ENCODE measurements around the gene RALB.
"Not testable (repeated sequence)": the region's sequence is repeated elsewhere in the genome, so short reads cannot be mapped to it uniquely, and the experiment has no call there.

The RALB gene

GRCh38 chr2:120288016-120288373, 35.3 kb downstream of the RALB start:
- no peak for FAIRE-seq
- DNase-seq (ENCODE audit: extremely low spot score, insufficient read length, low read depth), result no peak

- DNase-seq (ENCODE audit: extremely low spot score, insufficient read length, low read depth) (no peak), FAIRE-seq (no peak)
Observed at GRCh38 chr2:120289221-120289906, 36.7 kb downstream of the RALB start.

- DNase-seq (ENCODE audit: extremely low spot score, insufficient read length, low read depth) (no peak), FAIRE-seq (no peak)
Observed at GRCh38 chr2:120290737-120291136, 38.1 kb downstream of the RALB start.

- FAIRE-seq (no peak), DNase-seq (ENCODE audit: extremely low spot score, insufficient read length, low read depth) (no peak)
Observed at GRCh38 chr2:120291401-120292311, 39.0 kb downstream of the RALB start.

- DNase-seq (ENCODE audit: extremely low spot score, insufficient read length, low read depth) (no peak), FAIRE-seq (no peak)
Observed at GRCh38 chr2:120293096-120294007, 40.7 kb downstream of the RALB start.

- peak; percentile 94 for FAIRE-seq
- no peak for DNase-seq (ENCODE audit: extremely low spot score, insufficient read length, low read depth)
Observed at GRCh38 chr2:120294008-120294340, 41.3 kb downstream of the RALB start.

- DNase-seq (ENCODE audit: extremely low spot score, insufficient read length, low read depth) (no peak), FAIRE-seq (no peak)
Observed at GRCh38 chr2:120298173-120298835, 45.7 kb downstream of the RALB start.

GRCh38 chr2:120299004-120299403, 46.4 kb downstream of the RALB start:
- no peak for FAIRE-seq
- no peak for DNase-seq (ENCODE audit: extremely low spot score, insufficient read length, low read depth)

- FAIRE-seq (no peak), DNase-seq (ENCODE audit: extremely low spot score, insufficient read length, low read depth) (no peak)
Observed at GRCh38 chr2:120299561-120299960, 46.9 kb downstream of the RALB start.

GRCh38 chr2:120300385-120300784, 47.7 kb downstream of the RALB start:
- DNase-seq (ENCODE audit: extremely low spot score, insufficient read length, low read depth), result no peak
- no peak for FAIRE-seq

GRCh38 chr2:120301284-120301683, 48.6 kb downstream of the RALB start:
- FAIRE-seq, result no peak
- DNase-seq (ENCODE audit: extremely low spot score, insufficient read length, low read depth), result no peak

GRCh38 chr2:120302301-120302700, 49.6 kb downstream of the RALB start:
- FAIRE-seq (no peak), DNase-seq (ENCODE audit: extremely low spot score, insufficient read length, low read depth) (no peak)

- FAIRE-seq (no peak), DNase-seq (ENCODE audit: extremely low spot score, insufficient read length, low read depth) (no peak)
Observed at GRCh38 chr2:120303177-120303576, 50.5 kb downstream of the RALB start.

GRCh38 chr2:120305296-120305695, 52.6 kb downstream of the RALB start:
- DNase-seq (ENCODE audit: extremely low spot score, insufficient read length, low read depth), result no peak
- no peak for FAIRE-seq

GRCh38 chr2:120305937-120306490, 53.4 kb downstream of the RALB start:
- DNase-seq (ENCODE audit: extremely low spot score, insufficient read length, low read depth), result no peak
- FAIRE-seq, result no peak

- no peak for DNase-seq (ENCODE audit: extremely low spot score, insufficient read length, low read depth)
- FAIRE-seq, result no peak
Observed at GRCh38 chr2:120307482-120307881, 54.8 kb downstream of the RALB start.

GRCh38 chr2:120308038-120308910, 55.6 kb downstream of the RALB start:
- FAIRE-seq (peak; percentile 45), DNase-seq (ENCODE audit: extremely low spot score, insufficient read length, low read depth) (no peak)

GRCh38 chr2:120310136-120310535, 57.5 kb downstream of the RALB start:
- no peak for DNase-seq (ENCODE audit: extremely low spot score, insufficient read length, low read depth)
- FAIRE-seq, result peak; percentile 36

- FAIRE-seq; DNase-seq (ENCODE audit: extremely low spot score, insufficient read length, low read depth): not testable (repeated sequence)
Observed at GRCh38 chr2:120310841-120311240, 58.2 kb downstream of the RALB start.
